Ishikawa (cell line): Measurements from ENCODE around the gene ASTN2.

Source experiments
- CEBPB ChIP-seq: IDR thresholded peaks from 2 replicates; pipeline ENCODE4 v1.6.1; 2012
- CREB1 ChIP-seq: IDR thresholded peaks from 2 replicates; pipeline ENCODE4 v1.6.1; 2012; ENCODE audit warnings: low read depth
- EGR1 ChIP-seq: IDR thresholded peaks from 2 replicates; pipeline ENCODE4 v1.6.1; 2012
- EP300 ChIP-seq: IDR thresholded peaks from 2 replicates; pipeline ENCODE4 v1.6.1; 2012; ENCODE audit warnings: borderline replicate concordance
- FOXM1 ChIP-seq: IDR thresholded peaks from 2 replicates; pipeline ENCODE4 v1.6.1; 2012; ENCODE audit warnings: low read depth, borderline replicate concordance
- MAX ChIP-seq: IDR thresholded peaks from 2 replicates; pipeline ENCODE4 v1.6.1; 2012
- NFIC ChIP-seq: IDR thresholded peaks from 2 replicates; pipeline ENCODE4 v1.6.1; 2012
- RAD21 ChIP-seq: IDR thresholded peaks from 2 replicates; pipeline ENCODE4 v1.6.1; 2012; ENCODE audit warnings: low read depth
- REST ChIP-seq: IDR thresholded peaks from 2 replicates; pipeline ENCODE4 v1.6.1; 2012; ENCODE audit warnings: low read depth, mild to moderate bottlenecking
- TAF1 ChIP-seq: IDR thresholded peaks from 2 replicates; pipeline ENCODE4 v1.6.1; 2012; ENCODE audit warnings: low read depth, mild to moderate bottlenecking
- TCF12 ChIP-seq: IDR thresholded peaks from 2 replicates; pipeline ENCODE4 v1.6.1; 2012; ENCODE audit warnings: low read depth
- TEAD4 ChIP-seq: IDR thresholded peaks from 2 replicates; pipeline ENCODE4 v1.6.1; 2012
- USF1 ChIP-seq: IDR thresholded peaks from 2 replicates; pipeline ENCODE4 v1.6.1; 2012
- YY1 ChIP-seq: IDR thresholded peaks from 2 replicates; pipeline ENCODE4 v1.6.1; 2012; ENCODE audit warnings: low read depth
- ZBTB7A ChIP-seq: IDR thresholded peaks from 2 replicates; pipeline ENCODE4 v1.6.1; 2012; ENCODE audit warnings: low read depth

ASTN2 gene

GRCh38 chr9:116895961-116896360 is 518.9 kb downstream of the ASTN2 start:
- TF ChIP-seq REST, result no peak
- no peak for TF ChIP-seq MAX

GRCh38 chr9:116891424-116891823 is 523.4 kb downstream of the ASTN2 start:
- no peak for TF ChIP-seq RAD21
- TF ChIP-seq FOXM1, result no peak
- no peak for TF ChIP-seq ZBTB7A
- TF ChIP-seq TEAD4, result no peak
- no peak for TF ChIP-seq EP300
- TF ChIP-seq MAX, result no peak
- no peak for TF ChIP-seq TAF1
- TF ChIP-seq CREB1, result no peak
- TF ChIP-seq EGR1, result no peak
- no peak for TF ChIP-seq YY1
- TF ChIP-seq TCF12, result no peak
- no peak for TF ChIP-seq USF1
- no peak for TF ChIP-seq CEBPB
- TF ChIP-seq NFIC, result no peak
- no peak for TF ChIP-seq REST

GRCh38 chr9:116888066-116888465 is 526.8 kb downstream of the ASTN2 start:
- TF ChIP-seq CREB1 (no peak), RAD21 (no peak), ZBTB7A (no peak), EGR1 (no peak), TAF1 (no peak), TCF12 (no peak), EP300 (no peak), REST (no peak), FOXM1 (no peak), TEAD4 (no peak)

GRCh38 chr9:116883676-116884075 is 531.2 kb downstream of the ASTN2 start:
- TF ChIP-seq USF1 (no peak), CEBPB (no peak), YY1 (no peak), ZBTB7A (no peak), FOXM1 (no peak), TEAD4 (no peak), EGR1 (no peak), REST (no peak), MAX (no peak), CREB1 (no peak), TCF12 (no peak), NFIC (no peak), TAF1 (no peak), RAD21 (no peak), EP300 (no peak)
